HEK293 (cell line): Measurements from ENCODE around the gene ST8SIA4.

Experiments used
- CTCF ChIP-seq: fragments of 450-650 bp; formaldehyde crosslinking; IDR thresholded peaks from 2 replicates; pipeline ENCODE4 v1.5.1; 2016; ENCODE audit warnings: missing biosample characterization, missing genetic modification characterization
- PATZ1 ChIP-seq: fragments of 450-650 bp; formaldehyde crosslinking; IDR thresholded peaks from 2 replicates; pipeline ENCODE4 v1.5.1; 2016; ENCODE audit warnings: missing biosample characterization, missing genetic modification characterization
- ZNF202 ChIP-seq: fragments of 450-650 bp; formaldehyde crosslinking; IDR thresholded peaks from 2 replicates; pipeline ENCODE4 v1.5.1; 2016; ENCODE audit warnings: missing biosample characterization, missing genetic modification characterization, borderline replicate concordance

- TF ChIP-seq PATZ1 (tag by site-specific recombination), result no peak
- TF ChIP-seq ZNF202 (tag by site-specific recombination), result no peak
- TF ChIP-seq CTCF, result no peak
Measured at GRCh38 chr5:100900796-100901781, 2.0 kb downstream of the ST8SIA4 start.
